IPS DF 4.7 (cell line): ENCODE measurements around the gene HCFC2.

Experiments used
- DNase-seq: peaks from one replicate; pipeline ENCODE4 v3.0.0-alpha.2; 2013; ENCODE audit warnings: low spot score; ENCODE audit errors: extremely low read depth

Gene HCFC2

DNA sequence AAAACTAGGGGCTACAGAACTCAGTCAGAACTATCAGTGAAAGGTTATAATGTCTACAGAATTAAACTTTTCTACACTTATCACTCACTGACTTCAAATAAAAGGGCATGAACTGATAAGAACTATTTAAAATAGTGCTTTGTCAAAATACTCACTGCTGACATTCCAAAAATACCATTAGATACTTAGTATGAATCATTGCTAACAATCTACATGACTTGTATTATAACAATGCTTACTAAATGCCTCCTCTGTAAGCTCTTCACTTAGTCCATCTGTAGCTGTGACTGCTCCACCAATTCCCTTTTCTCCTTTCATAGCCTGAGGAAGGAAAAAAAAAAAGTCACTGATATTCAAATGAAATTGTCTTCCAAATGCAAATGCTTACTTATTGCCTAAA is 56.7 kb downstream of the HCFC2 start:
- DNase-seq: no peak

DNA sequence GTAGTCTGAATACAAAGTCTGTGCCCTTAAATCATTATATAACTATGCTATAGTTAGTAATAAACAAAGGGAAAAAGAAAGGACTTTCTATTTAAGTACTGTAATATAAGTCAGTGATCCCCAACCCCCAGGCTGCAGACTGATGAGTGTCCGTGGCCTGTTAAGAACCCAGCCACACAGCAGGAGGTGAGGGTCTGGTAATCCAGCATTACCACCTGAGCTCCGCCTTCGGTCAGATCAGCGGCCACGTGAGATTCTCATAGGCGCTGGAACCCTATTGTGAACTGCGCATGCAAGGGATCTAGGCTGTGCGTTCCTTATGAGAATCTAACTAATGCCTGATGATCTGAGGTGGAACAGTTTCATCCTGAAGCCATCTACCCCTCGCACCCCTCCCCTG is 58.0 kb downstream of the HCFC2 start:
- DNase-seq: no peak

GRCh38 chr12:104126548-104126947 is 62.2 kb downstream of the HCFC2 start:
- DNase-seq: no peak

GRCh38 chr12:104130760-104131159 is 66.4 kb downstream of the HCFC2 start:
- DNase-seq: no peak

DNA sequence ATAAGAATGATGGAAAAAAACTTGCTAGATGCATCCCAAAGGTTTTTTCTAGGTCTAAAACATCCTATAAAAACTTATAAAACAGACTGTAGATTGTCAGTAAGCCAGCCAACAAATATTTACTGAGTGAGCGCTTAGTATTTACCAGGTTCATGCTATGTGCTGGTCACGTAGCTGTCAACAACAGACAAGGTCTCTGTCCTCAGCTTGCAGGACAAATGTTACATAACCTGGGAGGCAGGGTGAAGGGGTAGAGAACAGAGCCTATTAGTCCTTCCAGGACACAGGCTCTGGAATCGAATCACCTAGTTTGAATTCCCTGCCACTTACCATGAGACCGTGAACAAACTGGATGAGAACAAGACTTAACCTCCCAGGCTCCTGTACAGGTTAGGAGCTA is 67.3 kb downstream of the HCFC2 start:
- DNase-seq: no peak

DNA sequence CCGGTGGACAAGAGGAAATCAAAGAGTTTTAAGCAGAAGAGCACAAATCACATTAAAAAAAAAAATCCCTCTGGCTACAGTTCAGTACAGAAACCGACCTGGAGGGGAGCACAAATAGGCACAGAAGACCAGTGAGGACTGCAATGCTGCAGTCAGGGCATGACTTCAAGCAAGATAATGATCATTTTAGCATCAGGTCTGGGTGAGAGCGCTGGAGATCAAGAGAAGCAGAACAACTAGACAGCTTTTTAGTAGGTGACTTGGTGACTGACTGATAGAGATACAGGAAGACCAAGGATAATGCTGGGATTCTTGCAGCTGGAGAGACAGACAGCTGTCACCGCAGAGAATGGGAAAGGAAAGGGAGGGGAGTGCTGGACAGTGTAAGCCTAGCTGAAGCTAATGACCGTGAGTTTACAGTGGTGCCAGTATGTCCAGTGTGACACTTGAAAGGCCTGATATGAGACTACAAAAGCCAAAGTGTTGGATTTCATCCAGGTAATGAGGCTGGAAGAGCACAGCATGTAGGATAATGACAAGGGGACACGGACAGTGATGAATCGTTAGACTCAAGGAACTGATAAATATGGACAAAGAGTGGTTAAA is 68.1 kb downstream of the HCFC2 start:
- no peak for DNase-seq

DNA sequence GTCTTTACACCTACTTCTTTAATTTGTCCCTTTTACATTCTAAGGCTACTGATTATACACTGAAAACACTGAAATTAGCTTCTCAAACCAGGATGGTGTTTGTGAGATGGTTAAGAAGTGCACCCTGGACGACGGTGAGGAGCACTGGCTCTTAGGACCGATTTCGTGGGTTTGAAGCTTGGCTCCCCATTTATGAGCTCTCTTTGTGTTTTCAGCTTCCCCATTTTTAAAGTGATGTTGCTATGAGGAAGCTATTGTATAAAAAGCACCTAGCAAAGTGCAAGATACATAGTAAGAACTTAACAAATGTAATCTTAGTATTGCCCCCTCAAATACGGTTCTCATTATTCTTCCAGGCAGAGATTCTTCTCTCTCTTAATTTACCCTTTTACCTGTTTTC is 69.0 kb downstream of the HCFC2 start:
- no peak for DNase-seq

DNA sequence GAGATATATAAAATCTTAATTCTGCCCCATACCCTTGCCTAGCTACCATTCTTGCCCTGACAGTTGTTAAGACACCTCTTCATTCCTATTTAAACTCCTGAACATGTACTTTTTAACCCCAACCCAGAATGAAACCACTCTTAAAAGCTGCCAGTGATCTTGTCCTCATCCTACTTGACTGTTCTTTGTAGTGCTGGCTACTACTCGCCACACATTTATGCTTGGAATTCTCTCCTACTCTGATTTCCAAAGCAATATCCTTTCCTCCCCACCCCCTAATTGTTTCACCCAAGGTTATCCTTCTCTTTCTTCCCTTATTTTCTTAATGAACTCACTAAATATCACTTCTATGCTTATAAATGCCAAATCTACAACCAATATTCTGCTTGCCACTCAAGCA is 69.5 kb downstream of the HCFC2 start:
- DNase-seq: no peak

DNA sequence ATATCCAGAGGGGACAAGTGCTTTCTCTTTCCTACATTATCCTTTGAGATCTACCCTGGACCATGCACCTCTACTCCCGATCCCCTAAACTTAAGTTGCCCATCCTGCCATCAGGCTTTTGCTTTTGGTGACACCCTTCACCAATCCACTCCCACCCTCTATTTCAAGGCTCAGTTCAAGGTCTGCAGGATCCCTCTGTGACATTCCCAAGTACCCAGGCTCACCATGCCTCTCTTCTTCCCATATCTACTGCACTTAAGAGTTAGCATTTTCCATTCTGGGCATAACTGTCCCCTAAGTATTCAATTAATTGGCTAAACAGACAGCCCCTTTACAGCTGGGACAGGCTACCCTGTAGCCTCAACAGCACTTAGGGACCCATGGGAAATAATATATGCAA is 70.6 kb downstream of the HCFC2 start:
- DNase-seq: no peak

GRCh38 chr12:104136577-104136976 is 72.2 kb downstream of the HCFC2 start:
- DNase-seq: no peak

DNA sequence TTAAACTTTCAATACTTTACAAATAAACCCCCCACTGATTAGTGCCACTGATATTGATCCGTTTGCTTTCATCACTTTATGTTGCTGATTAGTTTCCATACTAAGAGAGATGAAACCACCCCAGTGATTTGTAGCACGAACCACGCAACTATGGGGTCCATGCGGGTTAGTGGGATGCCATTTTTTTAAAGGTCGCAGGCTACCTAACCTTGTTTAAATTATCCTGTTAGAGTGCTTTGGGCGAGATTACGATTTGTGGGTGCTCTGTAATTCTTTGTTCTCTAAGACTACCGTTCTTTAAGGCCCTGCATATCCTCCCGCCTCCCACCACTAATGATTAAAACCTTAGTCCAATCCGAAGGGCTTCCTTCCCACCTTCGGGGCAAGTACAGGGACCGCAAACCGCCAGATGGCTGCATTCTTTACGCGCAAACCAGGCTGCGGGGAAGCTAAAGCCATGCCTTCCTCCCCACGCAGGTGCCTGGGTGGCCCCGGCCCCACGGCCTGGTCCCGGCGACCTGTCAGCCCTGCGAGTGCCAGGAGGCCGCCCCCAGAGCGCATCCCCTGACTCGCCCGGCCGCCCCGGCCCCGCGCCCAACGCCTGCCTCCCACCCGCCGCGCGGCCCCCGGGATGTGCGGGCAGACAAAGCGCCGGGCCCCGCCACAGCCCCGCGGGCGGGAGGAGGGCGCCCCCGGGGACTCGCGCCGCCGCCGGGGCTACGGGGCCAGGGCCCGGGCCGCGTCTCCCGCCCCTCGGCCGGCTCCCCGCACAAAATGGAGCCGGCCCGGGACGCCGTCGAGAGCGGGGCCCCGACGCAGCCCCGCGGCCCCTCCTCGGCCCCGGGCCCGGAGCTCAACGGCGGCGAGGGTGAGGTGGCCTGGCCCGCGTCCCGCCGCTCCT is 72.9 kb downstream of the HCFC2 start:
- DNase-seq: no peak

DNA sequence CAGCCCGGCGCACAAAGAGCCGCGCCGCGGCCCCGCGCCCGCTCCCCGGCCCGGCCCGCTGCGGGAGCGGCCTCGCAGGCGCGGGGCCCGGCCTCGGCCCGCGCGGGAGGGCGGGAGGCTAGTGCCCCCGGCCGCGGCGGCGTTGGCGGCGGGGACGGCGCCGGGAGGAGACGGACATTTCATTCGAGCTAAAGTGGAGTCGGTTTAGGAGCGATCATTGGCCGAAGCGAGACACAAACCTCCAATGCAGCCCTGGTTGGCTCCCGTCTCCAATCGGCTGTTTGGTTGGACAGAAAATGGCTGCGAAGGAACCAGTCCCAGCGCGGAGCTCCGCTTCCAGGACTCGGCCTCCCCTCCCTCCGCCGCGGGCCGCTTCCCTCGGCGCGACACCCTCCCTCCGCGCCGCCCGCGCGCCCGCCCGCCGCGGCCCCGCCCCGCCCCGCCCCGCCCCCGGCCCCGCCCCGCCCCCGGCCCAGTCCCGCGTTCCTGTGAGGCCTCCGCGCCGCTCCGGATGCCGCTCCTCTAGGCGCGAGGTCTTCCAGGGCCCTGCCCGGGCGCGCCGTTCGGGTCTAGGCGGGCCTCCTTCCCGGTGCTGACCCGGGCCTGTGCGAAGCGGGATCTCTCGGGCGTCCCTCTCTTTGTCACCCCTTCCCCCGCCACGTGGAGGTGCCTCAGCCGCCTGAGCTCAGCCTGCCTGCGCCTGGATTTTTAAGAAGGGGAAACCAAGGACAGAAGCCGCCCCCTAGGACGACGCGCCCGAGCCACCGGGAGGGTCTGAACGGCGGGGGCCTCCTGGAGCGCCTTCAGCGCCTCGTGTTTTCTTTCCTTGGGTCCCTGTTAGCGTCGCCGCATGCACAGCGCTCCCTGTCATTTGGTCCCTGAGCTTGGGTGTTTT is 73.8 kb downstream of the HCFC2 start, which contains the start of gene NFYB:
NFYB (minus strand) TSS at position 309 of the 895 bp plus-strand sequence. CDS start 2,757 bp downstream, outside the sequence.
- peak; percentile 81 for DNase-seq

DNA sequence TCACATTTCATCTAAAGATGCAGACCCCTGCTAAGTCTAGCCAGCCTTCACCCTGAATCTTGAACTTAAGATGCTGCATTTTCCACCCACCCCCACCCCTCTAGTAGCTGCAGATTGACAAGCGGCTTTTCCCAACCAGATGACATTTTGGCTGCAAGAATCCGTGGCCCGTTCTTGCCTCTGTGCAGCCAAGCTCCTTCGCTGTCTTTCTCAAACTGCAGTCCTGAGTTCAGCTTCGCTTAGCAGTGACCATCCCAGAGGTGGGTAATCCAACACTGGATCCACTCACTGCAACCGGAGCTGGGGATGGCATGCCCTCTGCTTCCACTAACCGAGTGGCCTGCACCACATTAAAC is 74.4 kb downstream of the HCFC2 start:
- DNase-seq: no peak

- DNase-seq: no peak
Measured at GRCh38 chr12:104142543-104142942, 78.2 kb downstream of the HCFC2 start.

DNA sequence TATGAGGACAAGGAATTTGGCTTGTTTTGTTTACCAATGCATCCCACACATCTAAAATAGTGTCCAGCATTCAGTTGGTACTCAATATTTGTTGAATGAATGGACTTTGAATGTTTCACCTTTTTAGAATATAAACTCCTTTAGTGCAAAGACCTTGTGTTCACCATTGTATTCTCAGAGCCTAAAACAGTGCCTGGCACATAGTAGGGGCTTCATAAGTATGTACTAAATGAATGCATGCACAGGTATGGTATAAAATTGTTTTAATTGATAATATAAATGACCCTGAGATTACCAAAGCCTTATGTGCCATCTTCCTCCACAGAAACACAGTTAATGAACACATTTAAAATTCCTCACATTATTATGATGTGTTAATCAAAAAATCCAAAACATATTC is 78.7 kb downstream of the HCFC2 start:
- DNase-seq: no peak

- DNase-seq: no peak
Measured at GRCh38 chr12:104143918-104144317, 79.6 kb downstream of the HCFC2 start.

DNA sequence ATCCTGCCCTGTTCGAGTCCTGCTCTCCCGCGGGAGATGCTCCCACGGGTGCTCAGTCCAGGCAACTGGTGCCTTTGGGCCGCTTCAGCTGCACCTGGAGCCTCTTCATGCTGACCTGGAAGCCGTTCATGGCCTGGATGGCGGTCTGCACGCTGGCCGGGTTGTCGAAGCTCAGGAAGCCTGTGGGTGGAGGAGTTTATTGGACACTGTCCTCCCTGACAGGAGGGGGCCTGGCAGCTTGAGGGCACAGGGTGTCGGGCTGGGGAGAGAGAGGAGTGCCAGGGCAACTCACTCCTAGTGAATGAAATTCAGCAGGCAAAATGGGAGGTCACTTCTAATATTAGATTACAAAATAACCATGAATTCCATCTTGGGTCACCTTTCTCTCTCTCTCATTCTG is 83.0 kb downstream of the HCFC2 start:
- no peak for DNase-seq

DNA sequence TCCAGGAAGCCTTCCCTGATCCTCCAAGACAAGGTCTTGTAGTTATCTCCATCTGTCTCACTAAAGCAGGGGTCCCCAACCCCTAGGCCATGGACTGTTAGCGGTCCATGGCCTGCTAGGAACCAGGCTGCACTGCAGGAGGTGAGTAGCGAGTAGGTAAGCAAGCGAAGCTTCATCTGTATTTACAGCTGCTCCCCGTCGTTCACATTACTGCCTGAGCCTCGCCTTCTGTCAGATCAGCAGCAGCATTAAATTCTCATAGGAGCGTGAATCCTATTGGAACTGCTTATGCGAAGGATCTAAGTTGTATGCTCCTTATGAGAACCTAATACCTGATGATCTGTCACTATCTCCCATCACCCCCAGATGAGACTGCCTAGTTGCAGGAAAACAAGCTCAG is 86.1 kb downstream of the HCFC2 start:
- no peak for DNase-seq

GRCh38 chr12:104152685-104153241 is 88.4 kb downstream of the HCFC2 start:
- DNase-seq: no peak

DNA sequence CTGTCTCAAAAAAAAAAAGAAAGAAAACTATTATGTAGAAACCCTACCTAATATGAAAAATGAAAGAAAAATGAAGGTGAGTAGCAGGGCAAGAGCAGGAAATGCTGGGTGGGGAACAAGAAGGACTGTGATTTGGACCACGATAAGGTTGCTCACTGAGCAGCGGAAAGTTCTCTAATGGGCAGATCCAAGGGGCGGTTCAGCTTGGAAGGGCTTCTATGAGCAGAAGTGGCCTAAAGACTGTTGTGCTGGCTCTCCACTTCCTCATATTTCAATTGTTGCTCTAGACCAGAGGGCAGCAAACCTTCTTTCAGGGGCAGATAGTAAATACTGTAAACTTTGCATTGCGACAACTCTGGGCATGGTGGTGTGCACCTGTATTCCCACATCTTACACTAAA is 90.0 kb downstream of the HCFC2 start:
- no peak for DNase-seq

DNA sequence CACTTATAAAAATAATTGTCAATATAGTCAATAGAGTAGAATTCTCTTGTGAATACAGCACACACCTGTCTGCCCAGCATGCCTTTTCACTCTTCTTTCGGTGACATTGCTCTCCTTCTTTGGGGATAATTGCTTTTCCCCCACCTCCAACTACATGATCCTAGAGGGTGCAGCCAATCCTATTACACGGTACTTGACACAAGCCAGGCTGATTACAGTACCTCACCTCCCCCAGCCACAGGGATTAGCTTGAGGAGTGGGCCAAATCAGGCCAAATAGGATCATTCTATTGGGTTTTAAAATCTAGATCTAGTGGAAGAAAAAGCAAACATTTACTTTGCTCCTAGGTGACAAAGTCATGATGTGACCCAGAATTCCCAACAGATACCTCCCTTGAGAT is 90.5 kb downstream of the HCFC2 start:
- no peak for DNase-seq
